C4-2B (cell line): ENCODE results near the gene CDK8.
"Not testable (repeated sequence)": the region's sequence is repeated elsewhere in the genome, so short reads cannot be mapped to it uniquely, and the experiment has no call there.

Experiments used
- H3K27ac ChIP-seq: fragments of 450-650 bp; 2 replicates; pipeline ENCODE4 v1.5.1; 2017
- CTCF ChIP-seq: fragments of 450-650 bp; conservative IDR thresholded peaks from 2 replicates; pipeline ENCODE4 v1.5.1; 2017; ENCODE audit warnings: mild to moderate bottlenecking
- ZFX ChIP-seq: fragments of 450-650 bp; IDR thresholded peaks from 2 replicates; pipeline ENCODE4 v1.6.1; 2017

The CDK8 gene

GRCh38 chr13:26266311-26266710 is 12.4 kb downstream of the CDK8 start:
- TF ChIP-seq ZFX: no peak
- no peak for TF ChIP-seq CTCF
- H3K27ac ChIP-seq: no peak overlapping the region

GRCh38 chr13:26270707-26271106 is 16.8 kb downstream of the CDK8 start:
- H3K27ac ChIP-seq: no peak overlapping the region
- no peak for TF ChIP-seq ZFX
- no peak for TF ChIP-seq CTCF

GRCh38 chr13:26272621-26273020 is 18.7 kb downstream of the CDK8 start:
- H3K27ac ChIP-seq: no peak overlapping the region
- TF ChIP-seq ZFX (no peak), CTCF (no peak)

- TF ChIP-seq ZFX (no peak), CTCF (no peak)
- no peak overlapping the region for H3K27ac ChIP-seq
Measured at GRCh38 chr13:26280295-26280694, 26.4 kb downstream of the CDK8 start.

- TF ChIP-seq ZFX (no peak), CTCF (no peak)
- no peak overlapping the region for H3K27ac ChIP-seq
Measured at GRCh38 chr13:26280822-26281221, 26.9 kb downstream of the CDK8 start.

- not testable (repeated sequence) for H3K27ac ChIP-seq
Measured at GRCh38 chr13:26285911-26286310, 32.0 kb downstream of the CDK8 start.

GRCh38 chr13:26288838-26289237 is 34.9 kb downstream of the CDK8 start:
- not testable (repeated sequence) for H3K27ac ChIP-seq

- TF ChIP-seq ZFX: no peak; the same call in 1 of the 2 replicates
- no peak for TF ChIP-seq CTCF
- no peak overlapping the region for H3K27ac ChIP-seq
Measured at GRCh38 chr13:26295812-26296211, 41.9 kb downstream of the CDK8 start.

- no peak overlapping the region for H3K27ac ChIP-seq
- TF ChIP-seq CTCF (no peak), ZFX (no peak)
Measured at GRCh38 chr13:26299168-26299750, 45.3 kb downstream of the CDK8 start.
